HEK293 (cell line): ENCODE results near the gene CSNK1G1.

ENCODE experiments used
- CTCF ChIA-PET: fragments of 350-600 bp; formaldehyde crosslinking; extraction: SDS; loops from one replicate; lab custom pipeline; 2021; ENCODE audit warnings: antibody characterized with exemption; lab: Yijun Ruan, JAX
- POLR2A ChIA-PET: fragments of 300-600 bp; formaldehyde crosslinking; extraction: SDS; loops from one replicate; lab custom pipeline; 2020; ENCODE audit warnings: antibody characterized with exemption, inconsistent platforms; lab: Yijun Ruan, JAX
- H3K27ac ChIP-seq: fragments of 200-500 bp; sonication (Bioruptor generic); 2 replicates; pipeline ENCODE4 v1.5.1; 2014; ENCODE audit warnings: low read depth, low read length, control low read depth, inconsistent platforms; ENCODE audit errors: extremely low read depth
- H3K36me3 ChIP-seq, 2 experiments: fragments of 200-500 bp in 1 of 2; sonication (Bioruptor generic) in 1 of 2; 1 replicate in 1 of 2; 2 replicates in 1 of 2; pipeline ENCODE4 v1.5.1; 2014 to 2017; ENCODE audit warnings: inconsistent platforms in 2 of 2, low read length in 2 of 2; ENCODE audit not compliant: control insufficient read depth in 2 of 2, insufficient read depth in 1 of 2
- H3K4me1 ChIP-seq: fragments of 200-500 bp; sonication (Bioruptor generic); 2 replicates; pipeline ENCODE4 v1.5.1; 2014; ENCODE audit warnings: mild to moderate bottlenecking, low read length, inconsistent platforms; ENCODE audit not compliant: control insufficient read depth, insufficient read depth
- H3K4me3 ChIP-seq: 2 replicates; pipeline ENCODE4 v1.5.1; 2011; ENCODE audit warnings: low read depth, mild to moderate bottlenecking, control low read depth, low read length, moderate library complexity
- H3K9me3 ChIP-seq: fragments of 200-500 bp; sonication (Bioruptor generic); 2 replicates; pipeline ENCODE4 v1.5.1; 2014; ENCODE audit warnings: low read depth, low read length, inconsistent platforms; ENCODE audit not compliant: control insufficient read depth, insufficient read depth
- GLIS2 ChIP-seq: fragments of 450-650 bp; formaldehyde crosslinking; IDR thresholded peaks from 2 replicates; pipeline ENCODE4 v1.5.1; 2016; ENCODE audit warnings: missing biosample characterization, missing genetic modification characterization
- HOXA7 ChIP-seq: sonication (generic); formaldehyde crosslinking; IDR thresholded peaks from 2 replicates; pipeline ENCODE4 v1.8.1; 2022; ENCODE audit warnings: missing genetic modification reagents, borderline replicate concordance
- KLF9 ChIP-seq: fragments of 450-650 bp; formaldehyde crosslinking; IDR thresholded peaks from 2 replicates; pipeline ENCODE4 v1.5.1; 2016; ENCODE audit warnings: missing biosample characterization, missing genetic modification characterization, low read depth
- MYNN ChIP-seq: fragments of 450-650 bp; formaldehyde crosslinking; IDR thresholded peaks from 2 replicates; pipeline ENCODE4 v1.5.1; 2016; ENCODE audit warnings: missing biosample characterization, missing genetic modification characterization, borderline replicate concordance
- OSR2 ChIP-seq: fragments of 450-650 bp; formaldehyde crosslinking; IDR thresholded peaks from 2 replicates; pipeline ENCODE4 v1.5.1; 2016; ENCODE audit warnings: missing biosample characterization, missing genetic modification characterization
- RBAK ChIP-seq: fragments of 450-650 bp; formaldehyde crosslinking; IDR thresholded peaks from 2 replicates; pipeline ENCODE4 v1.5.1; 2016; ENCODE audit warnings: missing biosample characterization, missing genetic modification characterization
- REPIN1 ChIP-seq: fragments of 450-650 bp; formaldehyde crosslinking; IDR thresholded peaks from 2 replicates; pipeline ENCODE4 v1.5.1; 2017; ENCODE audit warnings: missing biosample characterization, missing genetic modification characterization, low read depth
- SP2 ChIP-seq: fragments of 450-650 bp; formaldehyde crosslinking; IDR thresholded peaks from 2 replicates; pipeline ENCODE4 v1.5.1; 2016; ENCODE audit warnings: missing biosample characterization, missing genetic modification characterization
- ZBTB6 ChIP-seq: fragments of 450-650 bp; formaldehyde crosslinking; IDR thresholded peaks from 2 replicates; pipeline ENCODE4 v1.5.1; 2017; ENCODE audit warnings: missing biosample characterization, missing genetic modification characterization
- ZFP41 ChIP-seq: fragments of 450-650 bp; formaldehyde crosslinking; IDR thresholded peaks from 2 replicates; pipeline ENCODE4 v1.5.1; 2016; ENCODE audit warnings: missing biosample characterization, missing genetic modification characterization, borderline replicate concordance
- ZNF132 ChIP-seq: fragments of 450-650 bp; formaldehyde crosslinking; IDR thresholded peaks from 2 replicates; pipeline ENCODE4 v1.5.1; 2017; ENCODE audit warnings: missing biosample characterization, missing genetic modification characterization, borderline replicate concordance
- ZNF239 ChIP-seq: fragments of 450-650 bp; formaldehyde crosslinking; IDR thresholded peaks from 2 replicates; pipeline ENCODE4 v1.5.1; 2016; ENCODE audit warnings: missing biosample characterization, missing genetic modification characterization
- ZNF391 ChIP-seq: fragments of 450-650 bp; formaldehyde crosslinking; IDR thresholded peaks from 2 replicates; pipeline ENCODE4 v1.5.1; 2016; ENCODE audit warnings: low read depth, missing biosample characterization, missing genetic modification characterization, borderline replicate concordance
- ZNF398 ChIP-seq: fragments of 450-650 bp; formaldehyde crosslinking; IDR thresholded peaks from 2 replicates; pipeline ENCODE4 v1.5.1; 2017; ENCODE audit warnings: missing biosample characterization, missing genetic modification characterization
- ZNF518A ChIP-seq: fragments of 450-650 bp; formaldehyde crosslinking; conservative IDR thresholded peaks from 2 replicates; pipeline ENCODE4 v1.5.1; 2016; ENCODE audit warnings: low read depth, missing biosample characterization, missing genetic modification characterization
- ZNF585B ChIP-seq: fragments of 450-650 bp; formaldehyde crosslinking; IDR thresholded peaks from 2 replicates; pipeline ENCODE4 v1.5.1; 2016; ENCODE audit warnings: missing biosample characterization, missing genetic modification characterization
- ZNF621 ChIP-seq: fragments of 450-650 bp; formaldehyde crosslinking; IDR thresholded peaks from 2 replicates; pipeline ENCODE4 v1.5.1; 2017; ENCODE audit warnings: missing biosample characterization, missing genetic modification characterization
- ZNF645 ChIP-seq: fragments of 450-650 bp; formaldehyde crosslinking; IDR thresholded peaks from 2 replicates; pipeline ENCODE4; 2016; ENCODE audit warnings: missing biosample characterization, missing genetic modification characterization
- ZNF830 ChIP-seq: fragments of 450-650 bp; IDR thresholded peaks from 2 replicates; pipeline ENCODE4 v1.5.0; 2018; ENCODE audit warnings: missing biosample characterization, missing genetic modification characterization, low read depth, mild to moderate bottlenecking, moderate library complexity

The CSNK1G1 gene

GRCh38 chr15:64187396-64188191 lies 168.4 kb downstream of the CSNK1G1 start:
- TF ChIP-seq ZNF645 (tag by site-specific recombination), result no peak
- 0 out of 2 replicates have a peak, but pooled peaks have one; percentile 7 for TF ChIP-seq OSR2 (tag by site-specific recombination)
- Histone ChIP-seq H3K27ac (no peak overlapping the region), H3K4me3 (no peak overlapping the region), H3K4me1 (no peaks in the 10 kb centered on the region; the same call in 1 of the 2 replicates), H3K36me3 (peaks cover 0 to 12% of the 10 kb centered on the region in 2 experiments; a peak in 2 of 3 replicates), H3K9me3 (no peaks in the 10 kb centered on the region)
- ChIA-PET CTCF (interaction anchor here (0.6 kb wide), 2 partner anchors 12 to 179 kb away, joined by 3 to 5 read pairs; no protein-coding TSS in a partner anchor), POLR2A (no interaction called here)

- TF ChIP-seq HOXA7 (CRISPR knock-in tag) (no peak), REPIN1 (tag by site-specific recombination) (no peak), ZBTB6 (tag by site-specific recombination) (no peak), SP2 (no peak), ZNF398 (tag by site-specific recombination) (no peak), KLF9 (no peak), ZNF391 (no peak), ZNF518A (tag by site-specific recombination) (no peak), ZNF585B (tag by site-specific recombination) (no peak), ZNF621 (no peak), ZNF830 (no peak), ZNF239 (tag by site-specific recombination) (no peak), MYNN (no peak), RBAK (tag by site-specific recombination) (no peak), ZFP41 (tag by site-specific recombination) (no peak), GLIS2 (no peak), ZNF132 (tag by site-specific recombination) (no peak)
- TF ChIP-seq, all 188 proteins: peak for 0
- Histone ChIP-seq H3K27ac (no peak overlapping the region), H3K9me3 (no peaks in the 10 kb centered on the region), H3K36me3 (peaks cover 0 to 13% of the 10 kb centered on the region in 2 experiments; a peak in 2 of 3 replicates), H3K4me1 (no peaks in the 10 kb centered on the region; the same call in 1 of the 2 replicates), H3K4me3 (no peak overlapping the region)
- ChIA-PET POLR2A (interaction anchor here (0.7 kb wide), 1 partner anchor 28 kb away, joined by 4 read pairs; no protein-coding TSS in a partner anchor), CTCF (no interaction called here)
These were observed 170.6 kb downstream of the CSNK1G1 start for GRCh38 chr15:64185146-64185911.
